Fibroblast of lung (primary cell): Measurements from ENCODE around the gene ERGIC1.

Experiments
- EZH2 ChIP-seq: IDR thresholded peaks from 2 replicates; pipeline ENCODE4 v1.5.1; 2012; ENCODE audit warnings: low read length, control low read depth, mild to moderate bottlenecking; ENCODE audit errors: missing control alignments
- TF ChIP-seq, protein P1 (sequence below), 2 donors: IDR thresholded peaks in 1 of 2; conservative IDR thresholded peaks in 1 of 2; 1 replicate in 1 of 2; 2 replicates in 1 of 2; pipeline ENCODE4 v1.5.1; 2011 to 2012; ENCODE audit warnings: low read length in 2 of 2, control low read depth in 1 of 2, inconsistent platforms in 1 of 2, low read depth in 1 of 2, mild to moderate bottlenecking in 1 of 2

DNA sequence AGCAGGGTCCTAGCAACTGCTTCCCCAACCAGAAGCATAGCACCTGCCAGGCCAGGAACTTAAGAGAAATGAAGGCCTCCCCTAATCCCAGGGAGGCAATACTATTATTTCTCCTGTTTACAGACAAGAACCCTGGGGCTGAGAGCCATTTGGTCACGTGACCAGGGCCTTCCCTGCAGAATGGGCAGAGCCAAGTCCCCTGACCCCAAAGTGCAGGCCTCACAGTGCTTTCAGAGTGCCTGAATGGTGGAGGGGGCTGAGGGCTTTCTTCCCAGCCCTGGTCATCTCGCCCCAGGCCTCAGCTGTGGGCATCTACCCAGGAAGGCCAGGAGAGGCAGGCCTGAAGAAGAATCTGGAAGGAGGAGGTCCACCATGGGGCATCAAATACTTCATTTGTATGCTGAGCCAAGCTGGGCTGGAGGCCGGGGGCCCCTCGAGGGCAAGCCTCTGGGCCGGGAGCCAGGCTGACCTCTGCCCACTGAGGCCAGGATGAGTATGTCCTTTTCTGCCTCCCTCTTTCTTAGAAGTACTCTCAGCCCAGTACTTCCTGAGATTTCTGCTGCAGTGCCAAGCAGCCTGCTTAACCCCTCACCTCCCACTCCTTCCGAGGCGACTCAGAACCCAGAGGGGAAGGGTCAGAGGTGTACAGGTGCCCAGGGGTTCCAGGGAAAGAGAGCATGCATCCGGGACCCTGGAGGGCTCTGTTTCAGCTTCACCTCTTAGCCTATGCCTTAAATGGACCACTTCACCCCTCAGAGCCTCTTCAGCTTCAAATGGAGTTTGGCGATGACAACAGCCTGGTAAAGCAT lies 44.2 kb upstream of the ERGIC1 start:
- TF ChIP-seq, protein P1, sequence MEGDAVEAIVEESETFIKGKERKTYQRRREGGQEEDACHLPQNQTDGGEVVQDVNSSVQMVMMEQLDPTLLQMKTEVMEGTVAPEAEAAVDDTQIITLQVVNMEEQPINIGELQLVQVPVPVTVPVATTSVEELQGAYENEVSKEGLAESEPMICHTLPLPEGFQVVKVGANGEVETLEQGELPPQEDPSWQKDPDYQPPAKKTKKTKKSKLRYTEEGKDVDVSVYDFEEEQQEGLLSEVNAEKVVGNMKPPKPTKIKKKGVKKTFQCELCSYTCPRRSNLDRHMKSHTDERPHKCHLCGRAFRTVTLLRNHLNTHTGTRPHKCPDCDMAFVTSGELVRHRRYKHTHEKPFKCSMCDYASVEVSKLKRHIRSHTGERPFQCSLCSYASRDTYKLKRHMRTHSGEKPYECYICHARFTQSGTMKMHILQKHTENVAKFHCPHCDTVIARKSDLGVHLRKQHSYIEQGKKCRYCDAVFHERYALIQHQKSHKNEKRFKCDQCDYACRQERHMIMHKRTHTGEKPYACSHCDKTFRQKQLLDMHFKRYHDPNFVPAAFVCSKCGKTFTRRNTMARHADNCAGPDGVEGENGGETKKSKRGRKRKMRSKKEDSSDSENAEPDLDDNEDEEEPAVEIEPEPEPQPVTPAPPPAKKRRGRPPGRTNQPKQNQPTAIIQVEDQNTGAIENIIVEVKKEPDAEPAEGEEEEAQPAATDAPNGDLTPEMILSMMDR (conservative IDR thresholded peaks at IDR 0.05 in 1 of 2, IDR thresholded peaks at IDR 0.05 in 1 of 2; ENCODE audit: low read depth in 1 of 2, low read length in 2 of 2), result no peak
- TF ChIP-seq EZH2, result no peak
